H1 (cell line): ENCODE data around the gene LMX1B.
A peak's percentile ranks its signal among the peaks of the same experiment; 100 is the strongest.

Experiments
- ATF3 ChIP-seq: IDR thresholded peaks from 2 replicates; pipeline ENCODE4 v1.6.1; 2011; ENCODE audit warnings: low read depth, mild to moderate bottlenecking, low read length; ENCODE audit not compliant: insufficient read depth
- CBX5 ChIP-seq: fragments of 300-800, 300-1000 bp; sonication (generic); IDR thresholded peaks from 2 replicates; pipeline ENCODE4 v1.7.1; 2016; ENCODE audit warnings: antibody characterized with exemption, low read length, low read depth
- CTCF ChIP-seq, 3 experiments: IDR thresholded peaks; 1 replicate in 2 of 3; 2 replicates in 1 of 3; pipeline versions ENCODE4 v1.5.1 to v1.6.1; 2011; ENCODE audit warnings: low read length in 3 of 3, mild to moderate bottlenecking in 3 of 3, inconsistent platforms in 2 of 3, low read depth in 1 of 3, moderate library complexity in 1 of 3; ENCODE audit not compliant: insufficient read depth in 1 of 3; ENCODE audit errors: control extremely low read depth in 1 of 3
- E2F6 ChIP-seq: IDR thresholded peaks from 2 replicates; pipeline ENCODE4 v1.6.1; 2012; ENCODE audit warnings: inconsistent platforms
- POLR2A ChIP-seq, 2 experiments: IDR thresholded peaks; 1 replicate in 1 of 2; 2 replicates in 1 of 2; pipeline ENCODE4 v1.6.1; 2011; ENCODE audit warnings: low read depth in 2 of 2, low read length in 2 of 2, mild to moderate bottlenecking in 2 of 2; ENCODE audit errors: control extremely low read depth in 1 of 2
- POLR2AphosphoS5 ChIP-seq: IDR thresholded peaks from 2 replicates; pipeline ENCODE4 v1.6.1; 2011; ENCODE audit warnings: low read depth, low read length
- RXRA ChIP-seq: IDR thresholded peaks from 2 replicates; pipeline ENCODE4 v1.6.1; 2011; ENCODE audit warnings: low read depth, mild to moderate bottlenecking, low read length, moderate library complexity; ENCODE audit not compliant: insufficient read depth

- TF ChIP-seq RXRA = no peak
- no peak for TF ChIP-seq POLR2AphosphoS5
- no peak for TF ChIP-seq POLR2A (IDR thresholded peaks at IDR 0.05; ENCODE audit: control extremely low read depth in 1 of 2, low read depth in 2 of 2, low read length in 2 of 2)
- TF ChIP-seq CTCF (IDR thresholded peaks at IDR 0.05; ENCODE audit: control extremely low read depth in 1 of 3, insufficient read depth in 1 of 3, low read depth in 1 of 3, low read length in 3 of 3) = peak in 2 of 3 experiments; percentile 16 to 42; a peak in 3 of 4 replicates
- TF ChIP-seq CBX5 = no peak
- TF ChIP-seq E2F6 = no peak
- no peak for TF ChIP-seq ATF3
Measured at GRCh38 chr9:126631254-126631653, 17.5 kb downstream of the LMX1B start.
